Body of pancreas (tissue), 4 donors: Measurements from ENCODE around the gene EPHB2. TPM values are rescaled to one million over a fixed set of nuclear protein-coding genes. Genes with fewer than 3 reads are reported as not detected.
"Not testable (repeated sequence)": the region's sequence is repeated elsewhere in the genome, so short reads cannot be mapped to it uniquely, and the experiment has no call there.

Experiments
- ATAC-seq: fragments of 150-250 bp; one replicate; pipeline ENCODE4 v1.9.1; 2016
- DNase-seq, 4 donors: peaks; one replicate each; pipeline ENCODE4 v3.0.0-alpha.2; 2019
- H3K27ac ChIP-seq, 4 donors: fragments of 200-600 bp; sonication (generic); 1 replicate in 3 of 4; 2 replicates in 1 of 4; pipeline versions ENCODE4 v1.5.1 to v1.6.1; 2016 to 2019; ENCODE audit warnings: mild to moderate bottlenecking in 1 of 4, mixed read lengths in 1 of 4, moderate library complexity in 1 of 4
- H3K27me3 ChIP-seq, 2 donors: fragments of 200-600 bp; sonication (generic); one replicate each; pipeline ENCODE4 v1.6.0; 2016; ENCODE audit warnings: mild to moderate bottlenecking in 1 of 2
- H3K36me3 ChIP-seq, 2 donors: fragments of 200-600 bp; sonication (generic); replicated peaks in 1 of 2; 2 replicates each; pipeline ENCODE4 v1.5.1; 2016; ENCODE audit warnings: low read depth in 2 of 2; ENCODE audit not compliant: insufficient read depth in 1 of 2
- H3K4me1 ChIP-seq: fragments of 200-600 bp; sonication (generic); one replicate; pipeline ENCODE4 v1.6.0; 2016
- H3K4me3 ChIP-seq, 2 donors: fragments of 200-600 bp; sonication (generic); 1 replicate in 1 of 2; 2 replicates in 1 of 2; pipeline ENCODE4 v1.5.1; 2016 to 2019
- H3K9me3 ChIP-seq, 3 donors: fragments of 200-600 bp; sonication (generic); 1 replicate in 2 of 3; 2 replicates in 1 of 3; pipeline ENCODE4 v1.5.1; 2016
- POLR2A ChIP-seq, 3 donors: fragments of 450-650 bp; IDR thresholded peaks; one replicate each; pipeline ENCODE4 v1.6.1; 2016; ENCODE audit warnings: antibody characterized with exemption in 3 of 3, mild to moderate bottlenecking in 2 of 3
- WGBS, 2 donors: methylation state at CpG; one replicate each; pipeline ENCODE4 v1.1.5; 2017; 5-methylcytosine and 5-hydroxymethylcytosine counted together
- intact Hi-C: fragments of 100-400 bp; cut with DNase I; formaldehyde crosslinking; loops from one replicate; pipeline ENCODE4 v1.15.1; 2023
- total RNA-seq, 2 donors: library from RNA; depleted of rRNA; stranded (reverse); fragments of >200 nt; gene quantifications; one replicate each; pipeline ENCODE4 v1.1.0, GENCODE V29; 2016
- TF ChIP-seq, protein P1 (sequence below), 7 experiments: fragments of 450-650 bp in 4 of 7; fragments of 200-600 bp in 3 of 7; sonication (generic) in 3 of 7; IDR thresholded peaks; one replicate each; pipeline ENCODE4 v1.5.1; 2016 to 2019; ENCODE audit warnings: antibody characterized with exemption in 7 of 7

EPHB2 gene
- total RNA-seq, 2 donors from 2014 or later, result 2.9 to 7.9 TPM

DNA sequence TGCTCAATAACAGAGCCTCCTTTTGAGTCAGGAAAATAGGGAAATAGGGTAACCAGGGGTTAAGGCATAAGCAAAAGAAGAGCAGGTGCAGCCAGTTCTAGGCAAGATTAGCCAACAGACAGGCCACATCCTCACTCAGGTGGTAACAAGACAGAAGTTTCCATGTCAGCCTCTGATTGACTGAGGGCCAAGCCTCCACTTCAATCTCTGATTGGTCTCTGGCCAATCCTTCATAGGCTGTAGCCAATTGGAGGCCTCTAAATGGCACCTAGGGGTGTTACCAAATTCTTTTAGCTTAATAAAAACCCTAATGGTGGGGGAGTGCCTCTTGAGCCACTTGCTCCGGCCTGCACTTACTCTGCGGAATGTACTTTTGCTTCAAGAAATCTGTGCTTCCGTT is 224.8 kb downstream of the EPHB2 start:
- 94 to 97% methylated on average over 3 of the region's 3 CpGs for WGBS, 2 donors
- intact Hi-C loops, result no loop called here
- Histone ChIP-seq H3K4me1 (no peaks in the 10 kb centered on the region), H3K9me3 (no peaks in the 10 kb centered on the region), H3K27ac (no peak overlapping the region), H3K36me3 (no peaks in the 10 kb centered on the region), H3K4me3 (no peak overlapping the region), H3K27me3 (no peaks in the 10 kb centered on the region)
- no peak for DNase-seq
- TF ChIP-seq, protein P1, sequence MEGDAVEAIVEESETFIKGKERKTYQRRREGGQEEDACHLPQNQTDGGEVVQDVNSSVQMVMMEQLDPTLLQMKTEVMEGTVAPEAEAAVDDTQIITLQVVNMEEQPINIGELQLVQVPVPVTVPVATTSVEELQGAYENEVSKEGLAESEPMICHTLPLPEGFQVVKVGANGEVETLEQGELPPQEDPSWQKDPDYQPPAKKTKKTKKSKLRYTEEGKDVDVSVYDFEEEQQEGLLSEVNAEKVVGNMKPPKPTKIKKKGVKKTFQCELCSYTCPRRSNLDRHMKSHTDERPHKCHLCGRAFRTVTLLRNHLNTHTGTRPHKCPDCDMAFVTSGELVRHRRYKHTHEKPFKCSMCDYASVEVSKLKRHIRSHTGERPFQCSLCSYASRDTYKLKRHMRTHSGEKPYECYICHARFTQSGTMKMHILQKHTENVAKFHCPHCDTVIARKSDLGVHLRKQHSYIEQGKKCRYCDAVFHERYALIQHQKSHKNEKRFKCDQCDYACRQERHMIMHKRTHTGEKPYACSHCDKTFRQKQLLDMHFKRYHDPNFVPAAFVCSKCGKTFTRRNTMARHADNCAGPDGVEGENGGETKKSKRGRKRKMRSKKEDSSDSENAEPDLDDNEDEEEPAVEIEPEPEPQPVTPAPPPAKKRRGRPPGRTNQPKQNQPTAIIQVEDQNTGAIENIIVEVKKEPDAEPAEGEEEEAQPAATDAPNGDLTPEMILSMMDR (IDR thresholded peaks at IDR 0.05), result no peak
- no peak for TF ChIP-seq POLR2A (IDR thresholded peaks at IDR 0.05)
- no peak for ATAC-seq

DNA sequence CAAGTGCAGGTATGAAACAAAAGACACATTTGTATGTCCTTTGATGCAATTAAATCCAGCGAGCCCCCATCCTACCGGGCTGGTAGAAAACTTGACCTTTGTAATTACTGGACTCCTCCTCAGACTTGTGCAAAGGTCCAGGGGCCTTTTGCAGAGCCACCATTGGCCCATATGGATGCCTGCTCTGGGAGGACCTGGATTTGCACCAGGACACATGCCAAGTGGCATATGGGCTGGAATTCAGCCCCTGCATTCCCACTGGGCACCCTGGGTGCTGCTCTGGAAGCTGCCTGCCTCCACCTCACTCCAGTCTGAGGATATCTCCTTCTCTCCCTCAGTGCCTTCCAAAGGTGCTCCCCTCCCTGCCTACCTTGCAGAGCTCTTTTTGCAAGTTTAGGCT is 226.0 kb downstream of the EPHB2 start:
- intact Hi-C loops, result no loop called here
- Histone ChIP-seq H3K27me3 (no peaks in the 10 kb centered on the region), H3K27ac (no peak overlapping the region), H3K9me3 (no peaks in the 10 kb centered on the region), H3K4me1 (no peaks in the 10 kb centered on the region), H3K4me3 (no peak overlapping the region), H3K36me3 (no peaks in the 10 kb centered on the region)
- DNase-seq (no peak), ATAC-seq (no peak)
- TF ChIP-seq, protein P1 (IDR thresholded peaks at IDR 0.05), result no peak
- TF ChIP-seq POLR2A (IDR thresholded peaks at IDR 0.05), result no peak
- 57% methylated on average over 2 of the region's 2 CpGs; no CpG with 5 or more reads in 1 of the 2 donors for WGBS, 2 donors

DNA sequence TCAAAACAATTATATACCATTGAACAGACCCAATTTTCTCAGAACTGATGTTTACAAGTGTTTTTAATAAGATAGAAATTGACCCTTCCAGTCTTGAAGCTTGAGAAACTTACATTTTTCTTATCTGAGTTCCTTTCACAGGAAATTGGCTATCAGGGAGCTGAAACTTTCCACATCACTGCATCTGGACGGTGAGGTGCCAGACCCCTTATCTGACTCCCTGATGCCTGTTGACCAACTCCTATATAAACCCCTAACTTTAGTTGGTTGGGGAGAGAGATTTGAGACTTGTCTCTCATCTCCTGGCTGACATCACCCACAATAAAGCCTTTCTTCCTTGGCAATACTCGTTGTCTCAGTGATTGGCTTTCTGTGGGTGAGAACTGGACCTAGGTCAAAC is 230.6 kb downstream of the EPHB2 start:
- Histone ChIP-seq H3K9me3 (no peaks in the 10 kb centered on the region), H3K36me3 (no peaks in the 10 kb centered on the region), H3K4me3 (no peak overlapping the region), H3K27me3 (no peaks in the 10 kb centered on the region), H3K4me1 (no peaks in the 10 kb centered on the region), H3K27ac (no peak overlapping the region)
- no peak for DNase-seq
- no peak for ATAC-seq
- TF ChIP-seq POLR2A (IDR thresholded peaks at IDR 0.05), result no peak
- TF ChIP-seq, protein P1 (IDR thresholded peaks at IDR 0.05), result no peak
- 52 to 72% methylated on average over 2 of the region's 2 CpGs for WGBS, 2 donors
- intact Hi-C loops, result no loop called here

DNA sequence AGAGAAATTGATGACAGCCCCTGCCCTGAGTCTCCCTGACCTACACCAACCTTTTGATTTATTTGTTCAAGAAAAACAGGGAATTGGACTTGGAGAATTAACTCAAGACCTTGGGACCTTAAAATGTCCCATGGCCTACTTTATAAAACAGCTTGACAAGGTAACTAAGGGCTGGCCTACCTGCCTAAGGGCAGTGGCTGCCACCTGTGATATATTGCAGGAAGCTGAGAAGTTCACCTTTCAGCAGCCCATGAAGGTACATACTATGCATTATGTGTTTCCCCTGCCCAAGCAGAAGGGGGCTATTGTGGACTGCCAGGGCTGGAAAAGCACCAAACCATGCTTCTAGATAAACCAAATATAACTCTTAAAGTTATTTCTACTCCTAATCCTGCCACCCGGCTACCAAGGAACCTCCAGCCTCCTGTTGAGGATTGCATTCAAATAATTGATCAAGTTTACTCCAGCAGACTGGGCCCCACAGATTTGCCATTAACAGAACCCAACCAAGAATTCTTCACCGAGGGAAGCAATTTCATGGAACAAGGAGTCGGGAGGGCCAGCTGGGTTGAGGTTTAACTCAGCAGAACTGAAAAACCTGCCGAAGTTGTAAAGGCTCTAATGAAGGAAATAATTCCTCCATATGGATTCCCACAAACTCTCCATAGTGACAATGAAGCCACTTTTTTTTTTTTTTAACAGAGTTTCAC is 233.9 kb downstream of the EPHB2 start:
- no peak for TF ChIP-seq POLR2A (IDR thresholded peaks at IDR 0.05)
- TF ChIP-seq, protein P1 (IDR thresholded peaks at IDR 0.05), result no peak
- H3K27ac ChIP-seq, result no peak overlapping the region
- H3K27me3 ChIP-seq, result no peaks in the 10 kb centered on the region
- ATAC-seq (no peak), DNase-seq (no peak)
- H3K9me3 ChIP-seq, result no peaks in the 10 kb centered on the region
- 79 to 98% methylated on average over 4 of the region's 4 CpGs for WGBS, 2 donors
- no peaks in the 10 kb centered on the region for H3K4me1 ChIP-seq
- no peak overlapping the region for H3K4me3 ChIP-seq
- H3K36me3 ChIP-seq, result no peaks in the 10 kb centered on the region
- intact Hi-C loops, result no loop called here

DNA sequence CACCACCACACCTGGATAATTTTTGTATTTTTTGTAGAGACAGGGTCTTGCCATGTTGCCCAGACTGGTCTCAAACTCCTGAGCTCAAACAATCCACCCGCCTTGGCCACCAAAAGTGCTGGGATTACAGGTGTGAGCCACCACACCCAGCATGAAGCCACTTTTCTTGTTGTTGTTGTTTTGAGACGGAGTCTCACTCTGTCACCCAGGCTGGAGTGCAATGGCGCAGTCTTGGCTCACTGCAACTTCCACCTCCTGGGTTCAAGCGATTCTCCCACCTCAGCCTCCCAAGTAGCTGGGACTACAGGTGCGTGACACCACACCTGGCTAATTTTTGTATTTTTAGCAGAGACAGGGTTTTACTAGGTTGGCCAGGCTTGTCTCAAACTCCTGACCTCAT is 234.5 kb downstream of the EPHB2 start:
- H3K27me3 ChIP-seq, H3K4me3 ChIP-seq, ATAC-seq, H3K4me1 ChIP-seq, DNase-seq, H3K27ac ChIP-seq, H3K36me3 ChIP-seq, H3K9me3 ChIP-seq, intact Hi-C loops: not testable (repeated sequence)
- 95 to 99% methylated on average over 4 to 5 of the region's 5 CpGs for WGBS, 2 donors
